T-helper 1 cell (primary cell): ENCODE data around the gene RAD51B.

ENCODE experiments used
- DNase-seq, 5 donors: peaks; one replicate each; pipeline ENCODE4 v3.0.0-alpha.2; 2012 to 2020

Gene RAD51B

GRCh38 chr14:68506645-68507419 lies 687.3 kb downstream of the RAD51B start:
- DNase-seq = peak in 3 of 5 donors; percentile 10 to 27 (median 10)

- DNase-seq = peak in 4 of 5 donors; percentile 13 to 55 (median 46)
These were observed 688.0 kb downstream of the RAD51B start for GRCh38 chr14:68507544-68508081.

- DNase-seq = no peak
These were observed 689.0 kb downstream of the RAD51B start for GRCh38 chr14:68508581-68508980.

- DNase-seq = no peak
These were observed 689.8 kb downstream of the RAD51B start for GRCh38 chr14:68509188-68509983.

GRCh38 chr14:68510201-68511128 lies 690.9 kb downstream of the RAD51B start:
- no peak for DNase-seq

- DNase-seq = no peak
These were observed 691.8 kb downstream of the RAD51B start for GRCh38 chr14:68511129-68512047.

GRCh38 chr14:68512088-68512487 lies 692.5 kb downstream of the RAD51B start:
- no peak for DNase-seq

DNA sequence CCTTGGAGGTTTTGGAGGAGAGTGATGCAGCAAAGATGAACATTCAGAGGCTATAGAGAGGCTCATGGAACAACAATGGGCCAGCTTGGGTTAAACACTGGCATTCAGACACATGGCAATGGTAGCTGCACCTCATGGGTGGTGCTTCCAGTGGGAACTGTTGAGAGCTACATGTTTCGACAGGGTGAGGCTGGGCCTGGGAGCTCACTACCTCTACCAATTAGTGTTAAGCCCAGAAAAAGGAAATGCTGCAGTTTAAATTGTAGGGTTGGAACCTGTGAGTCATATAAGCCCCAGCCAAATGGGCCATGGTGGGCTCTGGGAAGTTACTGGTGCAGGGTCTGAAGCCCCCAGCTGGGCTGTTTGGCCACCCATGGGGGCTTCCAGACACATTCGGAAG lies 693.6 kb downstream of the RAD51B start:
- DNase-seq = no peak

- no peak for DNase-seq
These were observed 694.4 kb downstream of the RAD51B start for GRCh38 chr14:68513838-68514607.

DNA sequence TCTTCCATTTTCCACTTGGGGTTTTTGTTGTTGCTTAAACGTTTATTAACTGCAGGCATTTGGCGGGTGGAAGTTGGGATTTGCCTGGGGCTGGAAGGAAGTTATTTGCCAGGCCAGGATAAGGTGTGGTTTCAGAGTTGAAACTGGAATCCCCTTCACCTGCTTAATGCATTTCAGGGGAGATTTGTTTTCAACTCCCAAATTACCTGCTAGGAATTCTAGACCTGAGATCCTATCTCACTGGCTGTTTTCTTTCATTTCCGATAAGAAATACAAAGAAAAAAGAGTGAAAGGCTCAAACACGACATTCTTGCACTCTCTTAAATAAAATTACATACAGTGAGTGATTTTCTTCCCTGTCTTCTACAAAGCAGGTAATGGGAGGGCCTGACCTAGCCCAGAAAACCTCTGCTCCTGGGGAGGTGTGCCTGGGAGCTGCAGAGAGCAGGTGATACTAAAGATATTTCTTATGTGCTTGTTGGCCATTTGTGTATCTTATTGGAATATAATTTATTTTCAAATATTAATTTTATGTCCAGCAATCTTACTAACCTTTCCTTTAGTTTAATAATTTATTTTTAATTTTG lies 695.1 kb downstream of the RAD51B start:
- no peak for DNase-seq

GRCh38 chr14:68516342-68516741 lies 696.8 kb downstream of the RAD51B start:
- no peak for DNase-seq

GRCh38 chr14:68518166-68518565 lies 698.6 kb downstream of the RAD51B start:
- no peak for DNase-seq

DNA sequence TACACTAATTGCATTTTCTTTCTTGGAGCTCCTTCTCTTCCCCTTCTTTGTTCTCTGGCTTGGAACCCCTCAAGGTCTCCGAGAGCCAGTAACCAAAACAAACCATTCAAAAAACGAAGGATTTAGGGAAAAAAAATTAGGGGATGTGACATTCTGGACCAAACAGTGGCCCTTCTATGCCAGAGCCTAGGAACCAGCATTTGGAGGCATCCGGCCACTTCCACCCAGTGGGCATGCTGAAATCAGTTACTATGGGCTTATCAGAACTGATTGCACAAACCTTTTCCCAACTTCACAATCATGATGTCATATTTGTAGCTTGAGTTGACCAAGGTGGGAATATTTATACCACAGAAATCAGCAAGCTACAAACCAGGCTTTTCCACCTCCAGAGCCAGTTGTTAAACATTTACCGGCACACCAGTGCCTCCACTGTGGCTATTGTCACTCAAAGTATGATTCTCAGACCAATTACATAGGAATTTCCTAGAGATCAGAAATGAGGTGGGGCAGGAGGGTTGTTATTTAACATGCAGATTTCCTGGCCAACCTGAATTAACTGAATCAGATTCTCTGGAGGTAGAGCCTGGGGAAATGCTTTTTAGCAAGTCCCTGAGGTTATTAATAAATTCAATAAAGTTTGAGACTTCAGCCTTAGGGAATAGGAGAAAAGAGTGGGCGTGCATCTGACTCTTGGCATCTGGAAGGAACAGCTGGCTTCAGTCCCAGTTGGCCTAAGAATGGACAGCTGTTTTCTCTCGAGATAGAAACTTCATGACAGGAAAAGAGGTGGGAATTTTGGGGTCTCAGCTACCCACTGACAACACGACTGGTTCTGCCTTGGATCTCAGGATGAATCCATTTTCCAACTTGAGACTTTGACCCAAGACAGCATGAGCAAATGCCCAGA lies 699.4 kb downstream of the RAD51B start:
- DNase-seq = no peak

GRCh38 chr14:68519671-68520187 lies 700.1 kb downstream of the RAD51B start:
- no peak for DNase-seq

GRCh38 chr14:68520637-68521556 lies 701.3 kb downstream of the RAD51B start:
- no peak for DNase-seq

DNA sequence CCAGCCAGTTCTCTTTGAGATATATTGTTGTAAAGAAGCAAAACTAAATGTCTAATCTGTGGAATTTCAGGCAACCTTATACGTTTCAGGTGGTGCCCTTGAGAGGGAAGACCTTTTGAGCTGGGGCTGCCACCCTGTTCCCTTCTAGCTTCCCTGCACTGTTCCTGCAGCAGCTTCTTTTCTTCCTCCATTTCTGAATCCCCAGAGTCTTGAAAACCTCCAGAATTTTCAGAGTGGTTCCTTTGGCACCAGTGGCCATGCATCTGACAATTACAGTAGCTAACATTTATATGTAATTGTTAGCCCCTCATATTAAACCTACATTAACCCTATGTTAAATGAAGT lies 702.0 kb downstream of the RAD51B start:
- DNase-seq = no peak

DNA sequence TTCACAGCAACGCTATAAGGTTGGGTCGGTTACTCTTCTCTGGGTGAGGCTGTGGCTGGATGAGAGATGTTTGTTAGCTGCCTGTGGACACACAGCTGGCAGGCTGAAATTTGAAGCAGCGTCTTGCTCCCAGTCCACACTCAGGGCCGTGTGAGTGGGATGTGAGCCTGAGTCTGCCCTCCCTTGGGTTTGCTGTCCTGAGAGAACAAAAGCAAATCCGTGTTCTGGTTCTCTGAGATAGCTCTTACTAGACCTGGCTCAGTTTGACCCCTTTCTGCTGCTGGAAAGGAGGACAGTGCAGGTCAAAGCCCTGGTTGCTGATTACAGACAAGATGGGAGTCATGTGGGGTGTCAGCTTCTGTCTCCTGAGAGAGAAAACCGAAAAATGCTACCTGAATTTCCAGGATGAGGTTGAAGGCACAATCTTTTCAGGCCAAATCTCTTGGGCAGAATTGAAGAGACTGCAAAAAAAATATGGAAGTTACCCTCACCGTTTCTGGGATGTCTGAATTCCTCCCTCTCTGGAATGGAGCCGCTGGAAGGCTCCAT lies 702.5 kb downstream of the RAD51B start:
- DNase-seq = no peak
